KG1 (cell line): ENCODE measurements around the gene SMARCAL1.

Experiments used
- DNase-seq: peaks from one replicate; lab custom pipeline; 2025; lab: John Stamatoyannopoulos, UW

The SMARCAL1 gene

GRCh38 chr2:216392945-216393840 lies 19.1 kb upstream of the SMARCAL1 start:
- no peak for DNase-seq

GRCh38 chr2:216394881-216395280 lies 17.4 kb upstream of the SMARCAL1 start:
- no peak for DNase-seq

GRCh38 chr2:216399621-216400020 lies 12.7 kb upstream of the SMARCAL1 start:
- DNase-seq, result no peak

- DNase-seq, result no peak
Measured at GRCh38 chr2:216402751-216403150, 9.5 kb upstream of the SMARCAL1 start.

GRCh38 chr2:216404010-216404618 lies 8.2 kb upstream of the SMARCAL1 start:
- DNase-seq, result peak; percentile 9

- no peak for DNase-seq
Measured at GRCh38 chr2:216405588-216405987, 6.7 kb upstream of the SMARCAL1 start.

GRCh38 chr2:216406826-216407225 lies 5.5 kb upstream of the SMARCAL1 start:
- no peak for DNase-seq

- DNase-seq, result no peak
Measured at GRCh38 chr2:216408426-216409290, 3.6 kb upstream of the SMARCAL1 start.

GRCh38 chr2:216410550-216410949 lies 1.7 kb upstream of the SMARCAL1 start:
- no peak for DNase-seq

GRCh38 chr2:216413882-216414281 lies 1.6 kb downstream of the SMARCAL1 start:
- no peak for DNase-seq

GRCh38 chr2:216414772-216415319 lies 2.6 kb downstream of the SMARCAL1 start:
- DNase-seq, result no peak

- DNase-seq, result no peak
Measured at GRCh38 chr2:216415541-216415940, 3.3 kb downstream of the SMARCAL1 start.

- no peak for DNase-seq
Measured at GRCh38 chr2:216416571-216417307, 4.5 kb downstream of the SMARCAL1 start.

GRCh38 chr2:216418981-216419380 lies 6.7 kb downstream of the SMARCAL1 start:
- no peak for DNase-seq

- no peak for DNase-seq
Measured at GRCh38 chr2:216420367-216421101, 8.2 kb downstream of the SMARCAL1 start.

GRCh38 chr2:216423071-216423470 lies 10.8 kb downstream of the SMARCAL1 start:
- no peak for DNase-seq

- DNase-seq, result no peak
Measured at GRCh38 chr2:216424274-216424673, 12.0 kb downstream of the SMARCAL1 start.

GRCh38 chr2:216425008-216425787 lies 12.9 kb downstream of the SMARCAL1 start:
- no peak for DNase-seq

- no peak for DNase-seq
Measured at GRCh38 chr2:216426166-216426777, 14.0 kb downstream of the SMARCAL1 start.
